Stomach (tissue), 4 donors: ENCODE data around the gene EYA2.

Experiments
- CTCF ChIP-seq, 7 experiments: fragments of 450-650 bp in 4 of 7; fragments of 200-600 bp in 3 of 7; sonication (generic) in 3 of 7; IDR thresholded peaks; one replicate each; pipeline ENCODE4 v1.5.1; 2016 to 2019; ENCODE audit warnings: antibody characterized with exemption in 7 of 7, control low read depth in 2 of 7, mild to moderate bottlenecking in 1 of 7
- POLR2AphosphoS5 ChIP-seq, 3 donors: sonication (generic); formaldehyde crosslinking; IDR thresholded peaks; one replicate each; pipeline ENCODE4 v1.6.1; 2016; ENCODE audit warnings: antibody characterized with exemption in 3 of 3

- no peak for TF ChIP-seq POLR2AphosphoS5 (IDR thresholded peaks at IDR 0.05)
- no peak for TF ChIP-seq CTCF (IDR thresholded peaks at IDR 0.05)
These were observed 164.9 kb downstream of the EYA2 start for GRCh38 chr20:47059536-47059935.
